ENCODE data around the gene NEMP2. TPM values are rescaled to one million over a fixed set of nuclear protein-coding genes. Genes with fewer than 3 reads are reported as not detected.

NEMP2 gene
- total RNA-seq, 4 donors from 2014 or later: 5.6 to 9.0 (median 7.3) TPM

- 82 to 89% methylated on average over 7 of the region's 7 CpGs for WGBS, 2 donors
- intact Hi-C loops (cut with DNase I): no loop called here
- no peak for TF ChIP-seq POLR2A (IDR thresholded peaks at IDR 0.05)
- no peak for TF ChIP-seq CTCF (IDR thresholded peaks at IDR 0.05)
These were observed 45.7 kb upstream of the NEMP2 start for GRCh38 chr2:190579915-190580846.

GRCh38 chr2:190579058-190579410 is 44.5 kb upstream of the NEMP2 start:
- 82 to 85% methylated on average over 2 of the region's 2 CpGs for WGBS, 2 donors
- intact Hi-C loops (cut with DNase I): no loop called here
- no peak for TF ChIP-seq CTCF (IDR thresholded peaks at IDR 0.05)
- no peak for TF ChIP-seq POLR2A (IDR thresholded peaks at IDR 0.05)
- no peaks in the 10 kb centered on the region for H3K9me3 ChIP-seq
- H3K27me3 ChIP-seq: no peaks in the 10 kb centered on the region
- no peak overlapping the region for H3K4me3 ChIP-seq (replicated peaks in 1 of 3)
- DNase-seq: no peak
- H3K4me1 ChIP-seq: no peaks in the 10 kb centered on the region
- H3K27ac ChIP-seq: no peak overlapping the region
- no peaks in the 10 kb centered on the region for H3K36me3 ChIP-seq

More at GRCh38 chr2:190579915-190580846, 45.7 kb upstream of the NEMP2 start:
- H3K36me3 ChIP-seq: no peaks in the 10 kb centered on the region
- no peaks in the 10 kb centered on the region for H3K27me3 ChIP-seq
- no peaks in the 10 kb centered on the region for H3K4me1 ChIP-seq
- peak; percentile 6 to 24 for DNase-seq
- no peak overlapping the region for H3K4me3 ChIP-seq (replicated peaks in 1 of 3)
- H3K27ac ChIP-seq: no peak overlapping the region
- no peaks in the 10 kb centered on the region for H3K9me3 ChIP-seq

GRCh38 chr2:190578158-190579057 is 43.9 kb upstream of the NEMP2 start:
- Histone ChIP-seq H3K9me3 (no peaks in the 10 kb centered on the region), H3K27me3 (no peaks in the 10 kb centered on the region), H3K4me1 (no peaks in the 10 kb centered on the region), H3K4me3 (replicated peaks in 1 of 3) (no peak overlapping the region), H3K36me3 (no peaks in the 10 kb centered on the region), H3K27ac (no peak overlapping the region)
- TF ChIP-seq POLR2A (IDR thresholded peaks at IDR 0.05): no peak
- TF ChIP-seq CTCF (IDR thresholded peaks at IDR 0.05): no peak
- 62 to 70% methylated on average over 6 of the region's 6 CpGs for WGBS, 2 donors
- DNase-seq: peak in 1 of 2 donors; percentile 5
- intact Hi-C loops (cut with DNase I): no loop called here

GRCh38 chr2:190576573-190576972 is 42.1 kb upstream of the NEMP2 start:
- no peak overlapping the region for H3K27ac ChIP-seq
- H3K4me3 ChIP-seq (replicated peaks in 1 of 3): no peak overlapping the region
- no peaks in the 10 kb centered on the region for H3K36me3 ChIP-seq
- intact Hi-C loops (cut with DNase I): no loop called here
- no peaks in the 10 kb centered on the region for H3K9me3 ChIP-seq
- no peaks in the 10 kb centered on the region for H3K27me3 ChIP-seq
- DNase-seq: no peak
- WGBS, 2 donors: 88 to 93% methylated on average over 6 of the region's 6 CpGs
- TF ChIP-seq POLR2A (IDR thresholded peaks at IDR 0.05) (no peak), CTCF (IDR thresholded peaks at IDR 0.05) (no peak)
- H3K4me1 ChIP-seq: no peaks in the 10 kb centered on the region

Measured in thyroid gland (tissue), 4 donors.